ENCODE results near the gene KCP.

GRCh38 chr7:128888756-128889095, 21.8 kb downstream of the KCP start:
- TF ChIP-seq, protein P1, sequence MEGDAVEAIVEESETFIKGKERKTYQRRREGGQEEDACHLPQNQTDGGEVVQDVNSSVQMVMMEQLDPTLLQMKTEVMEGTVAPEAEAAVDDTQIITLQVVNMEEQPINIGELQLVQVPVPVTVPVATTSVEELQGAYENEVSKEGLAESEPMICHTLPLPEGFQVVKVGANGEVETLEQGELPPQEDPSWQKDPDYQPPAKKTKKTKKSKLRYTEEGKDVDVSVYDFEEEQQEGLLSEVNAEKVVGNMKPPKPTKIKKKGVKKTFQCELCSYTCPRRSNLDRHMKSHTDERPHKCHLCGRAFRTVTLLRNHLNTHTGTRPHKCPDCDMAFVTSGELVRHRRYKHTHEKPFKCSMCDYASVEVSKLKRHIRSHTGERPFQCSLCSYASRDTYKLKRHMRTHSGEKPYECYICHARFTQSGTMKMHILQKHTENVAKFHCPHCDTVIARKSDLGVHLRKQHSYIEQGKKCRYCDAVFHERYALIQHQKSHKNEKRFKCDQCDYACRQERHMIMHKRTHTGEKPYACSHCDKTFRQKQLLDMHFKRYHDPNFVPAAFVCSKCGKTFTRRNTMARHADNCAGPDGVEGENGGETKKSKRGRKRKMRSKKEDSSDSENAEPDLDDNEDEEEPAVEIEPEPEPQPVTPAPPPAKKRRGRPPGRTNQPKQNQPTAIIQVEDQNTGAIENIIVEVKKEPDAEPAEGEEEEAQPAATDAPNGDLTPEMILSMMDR (IDR thresholded peaks at IDR 0.05) = no peak
- no peak for TF ChIP-seq POLR2A (IDR thresholded peaks at IDR 0.05)
- no peak for TF ChIP-seq EP300 (IDR thresholded peaks at IDR 0.05)

Measured in ovary (tissue), 3 donors.